A204.1 (cell line): ENCODE data around the gene HGS.

ENCODE experiments used
- FAIRE-seq: peaks from 2 replicates; lab custom pipeline; 2012; peaks lifted over from hg19 to GRCh38; lab: Jason Lieb, UNC

Gene HGS

GRCh38 chr17:81706232-81706611, 22.4 kb downstream of the HGS start:
- FAIRE-seq: no peak

- no peak for FAIRE-seq
Measured at GRCh38 chr17:81706757-81707624, 23.2 kb downstream of the HGS start.

- FAIRE-seq: no peak
Measured at GRCh38 chr17:81707725-81708646, 24.2 kb downstream of the HGS start.

GRCh38 chr17:81708739-81709185, 25.0 kb downstream of the HGS start:
- no peak for FAIRE-seq

GRCh38 chr17:81710514-81711308, 26.9 kb downstream of the HGS start:
- FAIRE-seq: no peak

- FAIRE-seq: no peak
Measured at GRCh38 chr17:81711814-81712467, 28.1 kb downstream of the HGS start, which contains the start of gene SLC25A10. SLC25A10 (plus strand) TSS chr17:81712284; CDS start chr17:81712427, 143 bp downstream.

GRCh38 chr17:81712468-81713003, 28.7 kb downstream of the HGS start:
- no peak for FAIRE-seq

GRCh38 chr17:81713004-81713555, 29.3 kb downstream of the HGS start:
- FAIRE-seq: no peak

- no peak for FAIRE-seq
Measured at GRCh38 chr17:81713556-81714411, 30.0 kb downstream of the HGS start.

GRCh38 chr17:81714412-81715106, 30.7 kb downstream of the HGS start:
- FAIRE-seq: no peak

- FAIRE-seq: no peak
Measured at GRCh38 chr17:81715107-81715871, 31.5 kb downstream of the HGS start.

GRCh38 chr17:81715872-81716673, 32.3 kb downstream of the HGS start:
- FAIRE-seq: no peak

GRCh38 chr17:81716674-81716996, 32.8 kb downstream of the HGS start:
- no peak for FAIRE-seq

- no peak for FAIRE-seq
Measured at GRCh38 chr17:81717049-81717765, 33.4 kb downstream of the HGS start.

- no peak for FAIRE-seq
Measured at GRCh38 chr17:81717766-81718089, 33.9 kb downstream of the HGS start.

GRCh38 chr17:81719410-81720266, 35.8 kb downstream of the HGS start:
- no peak for FAIRE-seq
